GM12878 (cell line): Measurements from ENCODE around the gene SLC24A3. TPM values are rescaled to one million over a fixed set of nuclear protein-coding genes. Genes with fewer than 3 reads are reported as not detected.

Experiments used
- ATAC-seq: fragments of 200-7000 bp; cut with Tn5 transposase; 3 replicates; pipeline ENCODE4 v1.9.1; 2020; ENCODE audit warnings: mild to moderate bottlenecking, moderate library complexity
- BruUV-seq: library from RNA; stranded (reverse); fragments of 400-500 nt; replicated peaks from 2 replicates; lab custom pipeline; 2021; lab: Mats Ljungman, UMichigan
- CTCF ChIA-PET: fragments of 300-600 bp; sonication (Branson Sonifier 250); formaldehyde crosslinking; extraction: SDS; loops from one replicate; lab custom pipeline; 2021; ENCODE audit warnings: inconsistent platforms; lab: Yijun Ruan, JAX
- POLR2A ChIA-PET: fragments of 350-600 bp; formaldehyde crosslinking; extraction: SDS; loops from one replicate; lab custom pipeline; 2021; ENCODE audit warnings: inconsistent platforms; lab: Charles Lee
- RAD21 ChIA-PET: fragments of 300-600 bp; sonication (Branson Sonifier 250); formaldehyde crosslinking; loops from one replicate; lab custom pipeline; 2023; ENCODE audit warnings: antibody characterized with exemption; ENCODE audit not compliant: unreplicated experiment; lab: Charles Lee
- SMC1A ChIA-PET: fragments of 300-600 bp; sonication (Branson Sonifier 250); formaldehyde crosslinking; loops from one replicate; lab custom pipeline; 2023; ENCODE audit not compliant: unreplicated experiment, uncharacterized antibody; lab: Charles Lee
- DNase-seq: peaks from one replicate; pipeline ENCODE4 v3.0.0-alpha.2; 2011; ENCODE audit warnings: low read depth, low spot score
- FAIRE-seq: peaks from 3 replicates; lab custom pipeline; 2011; peaks lifted over from hg19 to GRCh38; lab: Jason Lieb, UNC
- H2AFZ ChIP-seq: 2 replicates; pipeline ENCODE4 v1.6.0; 2011; ENCODE audit warnings: low read depth, low read length, control low read depth; ENCODE audit not compliant: control insufficient read depth
- H3K27ac ChIP-seq: 2 replicates; pipeline ENCODE4 v1.5.1; 2011; ENCODE audit warnings: control low read depth; ENCODE audit not compliant: control insufficient read depth, insufficient read depth
- H3K27me3 ChIP-seq, 2 experiments: replicated peaks in 1 of 2; 2 replicates each; pipeline versions ENCODE4 v1.6.0 to v1.6.1; 2011; ENCODE audit warnings: low read length in 1 of 2; ENCODE audit not compliant: control insufficient read depth in 2 of 2, insufficient read depth in 2 of 2
- H3K36me3 ChIP-seq, 2 experiments: 2 replicates each; pipeline ENCODE4 v1.5.1; 2011; ENCODE audit warnings: low read length in 1 of 2; ENCODE audit not compliant: control insufficient read depth in 2 of 2, insufficient read depth in 2 of 2
- H3K4me1 ChIP-seq: 2 replicates; pipeline ENCODE4 v1.6.1; 2011; ENCODE audit warnings: mild to moderate bottlenecking, low read length, moderate library complexity, mixed read lengths; ENCODE audit not compliant: control insufficient read depth, insufficient read depth
- H3K4me2 ChIP-seq: 2 replicates; pipeline ENCODE4 v1.6.0; 2011; ENCODE audit warnings: control low read depth; ENCODE audit not compliant: control insufficient read depth, insufficient read depth
- H3K4me3 ChIP-seq: fragments of 200-600 bp; sonication (generic); 2 replicates; pipeline ENCODE4 v1.5.1; 2016
- H3K79me2 ChIP-seq: 2 replicates; pipeline ENCODE4 v1.6.0; 2011; ENCODE audit warnings: low read length; ENCODE audit not compliant: control insufficient read depth, insufficient read depth
- H3K9ac ChIP-seq: 2 replicates; pipeline ENCODE4 v1.8.0; 2011; ENCODE audit warnings: low read length, control low read depth, mixed read lengths; ENCODE audit not compliant: control insufficient read depth, insufficient read depth
- H3K9me3 ChIP-seq: replicated peaks from 3 replicates; pipeline ENCODE4 v1.5.1; 2011; ENCODE audit warnings: mild to moderate bottlenecking, low read length; ENCODE audit not compliant: control insufficient read depth, insufficient read depth
- H4K20me1 ChIP-seq: 2 replicates; pipeline ENCODE4 v1.6.0; 2011; ENCODE audit not compliant: control insufficient read depth, insufficient read depth
- HDGF ChIP-seq: fragments of 450-650 bp; IDR thresholded peaks from 2 replicates; pipeline ENCODE4 v1.6.1; 2016; ENCODE audit warnings: antibody characterized with exemption
- IKZF1 ChIP-seq: fragments of 450-650 bp; conservative IDR thresholded peaks from 2 replicates; pipeline ENCODE4 v1.6.1; 2017; ENCODE audit warnings: antibody characterized with exemption, mild to moderate bottlenecking
- JUNB ChIP-seq: IDR thresholded peaks from 2 replicates; pipeline ENCODE4 v1.6.1; 2016; ENCODE audit warnings: antibody characterized with exemption, mild to moderate bottlenecking
- SMARCA5 ChIP-seq: fragments of 450-650 bp; IDR thresholded peaks from 2 replicates; pipeline ENCODE4 v1.6.1; 2017; ENCODE audit warnings: mild to moderate bottlenecking
- SREBF1 ChIP-seq: IDR thresholded peaks from 2 replicates; pipeline ENCODE4 v1.6.1; 2012; ENCODE audit warnings: mild to moderate bottlenecking, low read length
- TAF1 ChIP-seq: IDR thresholded peaks from 2 replicates; pipeline ENCODE4 v1.6.1; 2011; ENCODE audit warnings: mild to moderate bottlenecking, low read depth, low read length, borderline replicate concordance
- TCF12 ChIP-seq: IDR thresholded peaks from 2 replicates; pipeline ENCODE4 v1.6.1; 2011; ENCODE audit warnings: low read depth, mild to moderate bottlenecking, low read length
- ZNF207 ChIP-seq: fragments of 450-650 bp; IDR thresholded peaks from 2 replicates; pipeline ENCODE4 v1.6.1; 2014; ENCODE audit warnings: antibody characterized with exemption, mild to moderate bottlenecking, borderline replicate concordance
- ZNF217 ChIP-seq: fragments of 450-650 bp; IDR thresholded peaks from 2 replicates; pipeline ENCODE4 v1.6.1; 2017; ENCODE audit warnings: antibody characterized with exemption, mild to moderate bottlenecking
- WGBS: methylation state at CpG from one replicate; pipeline ENCODE4 v1.1.6; 2016; ENCODE audit warnings: low lambda C conversion rate; ENCODE audit not compliant: insufficient replicate concordance, insufficient coverage; ENCODE audit errors: missing lambda C conversion rate; 5-methylcytosine and 5-hydroxymethylcytosine counted together
- in situ Hi-C: fragments of 300-500 bp; cut with MboI; formaldehyde crosslinking; loops from 9 replicates; pipeline ENCODE4 v1.14.3; 2018; ENCODE audit warnings: mixed read lengths
- intact Hi-C: fragments of 100-400 bp; cut with micrococcal nuclease; formaldehyde crosslinking; loops from one replicate; pipeline ENCODE4 v1.14.2; 2022; ENCODE audit not compliant: unreplicated experiment
- polyA plus RNA-seq, 11 experiments: library from polyadenylated mRNA; depleted of rRNA in 4 of 11; unstranded in 6 of 11; stranded (reverse) in 5 of 11; fragments of >200 nt; fragmentation: Nextera tagmentation in 4 of 11; fragmentation: Illumina TruSeq in 1 of 11; extraction: Ambion mirVana in 4 of 11; extraction: Trizol in 1 of 11; gene quantifications; 1 replicate in 1 of 11; 2 replicates in 10 of 11; pipeline versions ENCODE4 v1.2.1 to v1.2.3, GENCODE V29; 2011 to 2016; ENCODE audit warnings: inconsistent platforms in 2 of 11, missing spikeins in 2 of 11, low read depth in 1 of 11
- total RNA-seq, 4 experiments: library from RNA; depleted of rRNA in 3 of 4; stranded (reverse); fragments of >200 nt in 3 of 4; fragmentation: Illumina TruSeq in 1 of 4; extraction: Trizol in 1 of 4; gene quantifications; 2 replicates each; pipeline versions ENCODE4 v1.2.1 to v1.2.3, GENCODE V29; 2013 to 2021

SLC24A3 gene
- total and polyA plus RNA-seq, 10 of the 15 experiments (the other 5 are each of a cell fraction or from before 2014, with no cell fraction given): 0.04 TPM; not detected in 9

- no peak for TF ChIP-seq TAF1
- no peak for TF ChIP-seq SREBF1
- TF ChIP-seq IKZF1: no peak
- no peak for TF ChIP-seq ZNF217
- TF ChIP-seq TCF12: no peak
- TF ChIP-seq JUNB: no peak
- TF ChIP-seq SMARCA5: no peak
- no peak for TF ChIP-seq HDGF
Measured at GRCh38 chr20:19493794-19494495, 281.5 kb downstream of the SLC24A3 start (continued).

GRCh38 chr20:19495905-19496703 lies 283.7 kb downstream of the SLC24A3 start:
- WGBS: 28% methylated on average over 12 of the region's 12 CpGs
- SMC1A ChIA-PET: no interaction called here
- Histone ChIP-seq H3K79me2 (no peaks in the 10 kb centered on the region), H3K4me1 (no peaks in the 10 kb centered on the region), H2AFZ (no peak overlapping the region), H3K4me2 (no peak overlapping the region), H3K27me3 (peaks cover 0 to 4% of the 10 kb centered on the region in 2 experiments; a peak in 3 of 4 replicates), H3K9me3 (no peaks in the 10 kb centered on the region), H3K4me3 (no peak overlapping the region), H3K36me3 (no peaks in the 10 kb centered on the region), H3K27ac (no peak overlapping the region), H4K20me1 (no peaks in the 10 kb centered on the region), H3K9ac (no peak overlapping the region)
- RAD21 ChIA-PET: no interaction called here
- ATAC-seq: no peak
- BruUV-seq: no TSS peak
- TF ChIP-seq ZNF207: no peak
- intact Hi-C loops (no loop called here), in situ Hi-C loops (no loop called here)
- no peak for DNase-seq
- POLR2A ChIA-PET: no interaction called here
- CTCF ChIA-PET: no interaction called here
- no peak for FAIRE-seq
